ENCODE results near the gene EPS8L1.

The EPS8L1 gene

DNA sequence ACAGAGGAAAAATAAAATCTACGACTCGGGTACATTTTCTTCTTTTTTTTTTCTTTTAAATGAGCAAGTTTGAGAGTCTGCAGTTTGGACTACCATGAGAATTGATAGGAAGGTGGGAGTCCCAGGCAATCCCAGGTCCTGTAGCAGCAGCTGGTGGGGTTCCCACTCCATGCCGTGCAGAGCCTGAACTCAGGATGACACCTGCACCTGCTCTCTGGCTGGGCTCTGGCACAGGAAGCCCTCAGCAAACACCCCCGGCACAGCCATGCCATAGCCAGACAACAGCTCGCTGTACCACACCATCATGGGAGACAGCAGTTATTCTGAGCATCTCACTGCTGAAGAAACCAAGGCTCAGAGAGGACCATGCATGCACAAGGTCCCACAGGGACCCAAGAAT is 31.4 kb upstream of the EPS8L1 start:
- DNase-seq (ENCODE audit: low read depth), result no peak
- TF ChIP-seq, protein P1, sequence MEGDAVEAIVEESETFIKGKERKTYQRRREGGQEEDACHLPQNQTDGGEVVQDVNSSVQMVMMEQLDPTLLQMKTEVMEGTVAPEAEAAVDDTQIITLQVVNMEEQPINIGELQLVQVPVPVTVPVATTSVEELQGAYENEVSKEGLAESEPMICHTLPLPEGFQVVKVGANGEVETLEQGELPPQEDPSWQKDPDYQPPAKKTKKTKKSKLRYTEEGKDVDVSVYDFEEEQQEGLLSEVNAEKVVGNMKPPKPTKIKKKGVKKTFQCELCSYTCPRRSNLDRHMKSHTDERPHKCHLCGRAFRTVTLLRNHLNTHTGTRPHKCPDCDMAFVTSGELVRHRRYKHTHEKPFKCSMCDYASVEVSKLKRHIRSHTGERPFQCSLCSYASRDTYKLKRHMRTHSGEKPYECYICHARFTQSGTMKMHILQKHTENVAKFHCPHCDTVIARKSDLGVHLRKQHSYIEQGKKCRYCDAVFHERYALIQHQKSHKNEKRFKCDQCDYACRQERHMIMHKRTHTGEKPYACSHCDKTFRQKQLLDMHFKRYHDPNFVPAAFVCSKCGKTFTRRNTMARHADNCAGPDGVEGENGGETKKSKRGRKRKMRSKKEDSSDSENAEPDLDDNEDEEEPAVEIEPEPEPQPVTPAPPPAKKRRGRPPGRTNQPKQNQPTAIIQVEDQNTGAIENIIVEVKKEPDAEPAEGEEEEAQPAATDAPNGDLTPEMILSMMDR (IDR thresholded peaks at IDR 0.05; ENCODE audit: insufficient read depth, low read depth, low read length, missing control alignments), result no peak
- no peak overlapping the region for H3K4me3 ChIP-seq (ENCODE audit: low read length)

DNA sequence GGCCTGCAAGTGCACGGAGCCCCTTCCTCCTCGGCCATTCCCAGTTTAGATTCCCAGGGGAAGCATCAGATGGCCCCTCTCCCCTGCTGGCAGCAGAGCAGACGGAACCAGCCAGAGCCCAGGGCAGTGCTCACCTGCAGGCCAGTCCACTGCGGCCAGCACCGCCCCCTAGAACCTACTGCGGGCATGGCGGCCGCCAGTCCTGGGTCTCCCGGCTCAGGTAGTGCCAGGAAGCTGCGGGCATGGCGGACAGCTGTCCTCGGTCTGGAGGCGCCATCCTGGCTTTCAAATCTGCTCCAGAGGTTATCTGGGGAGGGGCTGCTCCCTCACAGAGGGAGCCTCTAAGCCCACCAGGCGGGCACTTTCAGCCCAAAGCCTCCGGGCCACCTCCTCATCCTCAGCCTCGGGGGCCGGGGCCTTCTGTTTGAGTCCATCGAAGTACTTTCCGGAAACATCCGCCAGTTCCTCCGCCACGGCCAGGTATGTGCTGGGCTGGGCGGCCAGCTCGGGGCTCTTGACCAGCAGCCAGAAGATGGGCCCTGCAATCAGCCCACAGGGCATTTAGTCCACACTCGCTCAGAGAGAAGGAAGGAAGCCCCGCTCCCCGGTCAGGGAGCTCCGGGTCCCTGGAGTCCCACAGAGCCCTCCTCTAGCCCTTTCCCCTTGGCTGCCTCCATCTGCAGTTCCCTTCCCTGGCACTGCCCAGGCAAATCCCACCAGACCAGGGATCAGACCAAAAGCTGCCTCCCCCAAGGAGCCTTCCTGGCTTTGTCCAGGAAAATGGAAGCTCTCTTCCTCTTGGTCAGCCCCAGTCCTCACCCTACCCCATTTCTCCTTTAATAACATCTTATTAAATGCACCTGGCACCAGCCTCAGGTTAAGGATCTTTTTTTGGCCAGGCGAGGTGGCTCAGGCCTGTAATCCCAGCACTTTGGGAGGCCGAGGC is 30.6 kb upstream of the EPS8L1 start:
- TF ChIP-seq, protein P1 (IDR thresholded peaks at IDR 0.05; ENCODE audit: insufficient read depth, low read depth, low read length, missing control alignments), result no peak
- no peak for DNase-seq (ENCODE audit: low read depth)
- H3K4me3 ChIP-seq (ENCODE audit: low read length), result no peak overlapping the region

DNA sequence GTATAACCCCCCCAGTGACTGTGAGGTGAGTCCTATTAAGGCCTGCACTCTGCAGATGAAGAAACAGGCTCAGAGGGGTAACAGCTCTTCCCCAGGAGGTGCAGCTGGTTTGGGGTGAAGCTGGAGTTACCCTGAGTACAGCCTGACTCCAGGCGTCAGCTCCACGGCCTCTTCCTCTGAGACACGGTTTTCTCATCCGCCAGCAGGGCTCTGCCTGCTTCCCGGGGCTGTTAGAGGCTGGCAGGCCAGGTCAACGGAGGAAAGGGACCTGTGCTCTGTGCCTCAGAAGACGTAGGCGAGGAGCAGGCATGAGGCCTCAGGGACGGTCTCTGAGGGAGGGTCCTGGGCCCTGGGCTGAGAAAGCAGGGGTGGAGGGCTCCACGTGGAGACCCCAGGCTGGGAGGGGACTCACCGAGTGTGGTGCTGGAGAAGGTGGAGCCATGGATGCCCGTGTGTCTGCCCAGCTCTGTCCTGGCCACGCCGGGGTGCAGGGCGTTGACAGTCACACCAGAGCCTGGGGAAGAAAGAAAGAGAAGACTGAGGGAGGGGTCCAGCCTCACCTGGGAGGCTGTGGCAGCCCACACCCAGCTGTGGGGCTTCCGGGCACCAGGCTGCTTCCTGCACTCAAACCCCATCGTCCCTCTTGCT is 28.6 kb upstream of the EPS8L1 start:
- TF ChIP-seq, protein P1 (IDR thresholded peaks at IDR 0.05; ENCODE audit: insufficient read depth, low read depth, low read length, missing control alignments), result no peak
- no peak overlapping the region for H3K4me3 ChIP-seq (ENCODE audit: low read length)
- DNase-seq (ENCODE audit: low read depth), result no peak

DNA sequence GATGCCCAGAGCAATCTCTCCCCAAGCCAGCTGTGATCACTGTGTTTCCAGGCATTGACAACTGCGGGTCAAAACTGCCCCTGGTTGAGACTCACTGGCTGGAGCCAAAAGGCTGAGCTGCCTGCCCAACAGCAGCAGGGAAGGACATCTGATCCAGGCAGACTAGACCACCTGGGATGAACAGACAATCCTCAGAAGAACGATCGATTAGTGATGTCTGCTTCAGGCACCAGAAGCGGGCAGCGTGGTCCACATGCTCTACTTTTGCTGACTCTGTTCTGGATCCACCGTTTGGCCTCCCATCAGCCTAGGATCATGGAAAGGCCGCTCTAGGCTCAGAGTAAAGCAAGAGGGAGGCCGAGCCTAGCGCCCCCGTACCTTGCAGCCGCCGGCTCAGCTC is 27.7 kb upstream of the EPS8L1 start:
- no peak overlapping the region for H3K4me3 ChIP-seq (ENCODE audit: low read length)
- DNase-seq (ENCODE audit: low read depth), result no peak
- TF ChIP-seq, protein P1 (IDR thresholded peaks at IDR 0.05; ENCODE audit: insufficient read depth, low read depth, low read length, missing control alignments), result no peak

DNA sequence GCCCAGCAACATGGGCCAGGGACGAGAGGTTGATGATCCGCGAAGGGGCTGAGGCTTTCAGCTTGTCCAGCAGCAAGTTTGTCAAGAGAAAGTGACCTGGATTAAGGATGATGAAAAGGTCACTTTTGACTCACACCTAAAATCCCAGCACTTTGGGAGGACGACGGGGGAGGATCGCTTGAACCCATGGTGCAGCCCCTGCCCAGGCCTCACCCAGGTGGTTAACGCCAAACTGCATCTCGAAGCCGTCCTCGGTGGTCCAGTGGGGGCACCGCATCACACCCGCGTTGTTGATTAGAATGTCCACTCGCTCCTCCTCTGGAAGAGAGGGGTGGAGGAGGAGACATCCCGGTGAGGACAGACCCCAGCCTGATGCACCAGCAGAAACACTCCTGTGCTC is 27.2 kb upstream of the EPS8L1 start:
- no peak overlapping the region for H3K4me3 ChIP-seq (ENCODE audit: low read length)
- no peak for DNase-seq (ENCODE audit: low read depth)
- TF ChIP-seq, protein P1 (IDR thresholded peaks at IDR 0.05; ENCODE audit: insufficient read depth, low read depth, low read length, missing control alignments), result no peak

DNA sequence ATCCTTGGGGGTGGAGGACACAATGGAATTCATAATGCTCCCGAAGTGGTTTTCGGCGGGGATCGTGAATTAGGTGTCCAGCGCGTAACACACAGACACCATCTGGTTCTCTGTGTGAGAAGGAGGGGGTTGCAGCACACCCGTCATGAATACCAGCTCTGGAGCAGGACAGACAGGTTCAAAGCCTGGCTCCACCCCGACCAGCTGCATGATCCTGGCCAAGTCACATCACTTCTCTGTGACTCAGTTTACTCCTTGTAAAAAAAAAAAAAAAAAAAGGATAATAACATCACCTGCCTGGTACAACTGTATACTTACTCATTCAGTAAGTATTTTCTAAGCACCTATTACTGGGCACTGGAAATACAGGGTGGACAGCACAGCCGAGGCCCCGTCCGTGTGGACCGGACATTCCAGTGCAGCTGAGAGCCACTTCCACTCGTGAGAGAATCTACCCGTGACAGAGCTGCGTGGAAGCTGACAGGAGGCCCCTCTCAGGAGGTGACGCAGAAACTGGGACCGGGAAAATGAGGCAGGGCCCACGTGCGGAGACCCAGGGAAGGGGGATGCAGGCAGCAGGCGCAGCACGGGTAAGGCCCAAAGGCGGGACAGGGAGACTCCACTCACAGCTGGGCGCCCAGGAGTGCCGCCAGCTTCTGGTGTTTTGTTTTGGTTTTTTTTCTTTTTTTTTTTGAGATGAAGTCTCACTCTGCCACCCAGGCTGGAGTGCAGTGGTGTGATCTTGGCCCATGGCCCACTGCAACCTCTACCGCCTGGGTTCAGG is 24.7 kb upstream of the EPS8L1 start:
- TF ChIP-seq, protein P1 (IDR thresholded peaks at IDR 0.05; ENCODE audit: insufficient read depth, low read depth, low read length, missing control alignments), result no peak
- DNase-seq (ENCODE audit: low read depth), result no peak
- no peak overlapping the region for H3K4me3 ChIP-seq (ENCODE audit: low read length)
